H1 (cell line): ENCODE data around the gene PEX14. TPM values are rescaled to one million over a fixed set of nuclear protein-coding genes. Genes with fewer than 3 reads are reported as not detected.

Experiments
- CTCF ChIA-PET: fragments of 300-600 bp; sonication (Branson Sonifier 250); formaldehyde crosslinking; loops from one replicate; lab custom pipeline; 2021; ENCODE audit not compliant: partially characterized antibody; lab: Charles Lee
- POLR2A ChIA-PET: fragments of 300-600 bp; sonication (Branson Sonifier 250); formaldehyde crosslinking; loops from one replicate; lab custom pipeline; 2021; ENCODE audit warnings: inconsistent platforms; ENCODE audit not compliant: partially characterized antibody; lab: Charles Lee
- DNase-seq, 2 experiments: peaks; one replicate each; pipeline versions ENCODE4 v3.0.0 to v3.0.0-alpha.2; 2010 to 2022; ENCODE audit warnings: low spot score in 2 of 2, low read depth in 1 of 2, mixed read lengths in 1 of 2
- FAIRE-seq: peaks from 2 replicates; lab custom pipeline; 2011; peaks lifted over from hg19 to GRCh38; lab: Jason Lieb, UNC
- H2AFZ ChIP-seq: 2 replicates; pipeline ENCODE4 v1.8.1; 2012; ENCODE audit warnings: low read length, inconsistent platforms
- H2AK5ac ChIP-seq: 2 replicates; pipeline ENCODE4 v1.6.1; 2013; ENCODE audit warnings: low read depth, low read length
- H2BK120ac ChIP-seq: replicated peaks from 2 replicates; pipeline ENCODE3; 2013; ENCODE audit warnings: low read depth, low read length, inconsistent platforms
- H2BK12ac ChIP-seq: 2 replicates; pipeline ENCODE4 v1.6.1; 2013; ENCODE audit warnings: low read depth, low read length
- H2BK15ac ChIP-seq: 2 replicates; pipeline ENCODE4 v1.6.1; 2013; ENCODE audit warnings: low read length
- H2BK20ac ChIP-seq: 2 replicates; pipeline ENCODE4 v1.6.1; 2013; ENCODE audit warnings: low read length
- H2BK5ac ChIP-seq: 2 replicates; pipeline ENCODE4 v1.6.1; 2013; ENCODE audit warnings: low read depth, low read length
- H3K14ac ChIP-seq: 2 replicates; pipeline ENCODE4 v1.6.1; 2013; ENCODE audit warnings: inconsistent platforms; ENCODE audit not compliant: insufficient read length
- H3K18ac ChIP-seq: 2 replicates; pipeline ENCODE4 v1.6.1; 2013; ENCODE audit warnings: low read length; ENCODE audit errors: extremely low read depth
- H3K23ac ChIP-seq: 2 replicates; pipeline ENCODE4 v1.6.1; 2013; ENCODE audit warnings: inconsistent platforms; ENCODE audit not compliant: insufficient read length
- H3K23me2 ChIP-seq: 2 replicates; pipeline ENCODE4 v1.6.1; 2013; ENCODE audit warnings: low read depth, low read length
- H3K27ac ChIP-seq: 2 replicates; pipeline ENCODE4 v1.6.1; 2011; ENCODE audit warnings: low read depth, low read length, inconsistent platforms
- H3K27me3 ChIP-seq, 4 experiments: replicated peaks in 1 of 4; 1 replicate in 1 of 4; 2 replicates in 3 of 4; pipeline versions ENCODE4 v1.6.1 to v1.8.1; 2011 to 2013; ENCODE audit warnings: low read length in 3 of 4, mild to moderate bottlenecking in 3 of 4, inconsistent platforms in 2 of 4, mixed read lengths in 2 of 4, moderate library complexity in 1 of 4; ENCODE audit not compliant: control insufficient read depth in 3 of 4, insufficient read depth in 3 of 4; ENCODE audit errors: extremely low read depth in 1 of 4
- H3K36me3 ChIP-seq, 4 experiments: 2 replicates each; pipeline versions ENCODE4 v1.6.1 to v1.8.1; 2011 to 2013; ENCODE audit warnings: mild to moderate bottlenecking in 4 of 4, low read length in 3 of 4, moderate library complexity in 2 of 4, control low read depth in 1 of 4, inconsistent platforms in 1 of 4; ENCODE audit not compliant: insufficient read depth in 4 of 4, control insufficient read depth in 2 of 4
- H3K4ac ChIP-seq: replicated peaks from 2 replicates; pipeline ENCODE3; 2013; ENCODE audit warnings: low read length, low read depth, mixed read lengths, inconsistent platforms; ENCODE audit not compliant: insufficient read length
- H3K4me1 ChIP-seq, 4 experiments: replicated peaks in 1 of 4; 1 replicate in 1 of 4; 2 replicates in 3 of 4; pipeline versions ENCODE4 v1.6.1 to v1.8.1; 2011 to 2013; ENCODE audit warnings: low read length in 3 of 4, inconsistent platforms in 2 of 4, mixed read lengths in 1 of 4; ENCODE audit not compliant: insufficient read depth in 4 of 4, control insufficient read depth in 3 of 4
- H3K4me2 ChIP-seq, 2 experiments: 2 replicates each; pipeline versions ENCODE4 v1.6.1 to v1.8.1; 2011 to 2013; ENCODE audit warnings: low read depth in 2 of 2, low read length in 2 of 2, control low read depth in 1 of 2, inconsistent platforms in 1 of 2, mild to moderate bottlenecking in 1 of 2; ENCODE audit not compliant: insufficient read depth in 1 of 2
- H3K4me3 ChIP-seq, 4 experiments: fragments of 200-600, 300-600 bp in 1 of 4; sonication (generic), shearing (Covaris generic), sonication (Bioruptor Twin) in 1 of 4; 2 replicates each; pipeline versions ENCODE4 v1.5.1 to v1.8.1; 2011 to 2016; ENCODE audit warnings: low read length in 4 of 4, low read depth in 3 of 4, control low read depth in 2 of 4, inconsistent platforms in 2 of 4, mild to moderate bottlenecking in 2 of 4, mixed read lengths in 1 of 4, moderate library complexity in 1 of 4; ENCODE audit not compliant: insufficient read depth in 2 of 4; ENCODE audit errors: extremely low read depth in 1 of 4
- H3K56ac ChIP-seq: replicated peaks from 2 replicates; pipeline ENCODE3; 2013; ENCODE audit warnings: low read depth, mild to moderate bottlenecking, mixed read lengths, low read length, inconsistent platforms; ENCODE audit not compliant: insufficient read length
- H3K79me1 ChIP-seq: 2 replicates; pipeline ENCODE4 v1.6.1; 2013; ENCODE audit warnings: low read depth, low read length, control low read depth
- H3K79me2 ChIP-seq, 2 experiments: 2 replicates each; pipeline versions ENCODE4 v1.6.1 to v1.8.1; 2012 to 2013; ENCODE audit warnings: low read length in 2 of 2, mild to moderate bottlenecking in 2 of 2, inconsistent platforms in 1 of 2; ENCODE audit not compliant: insufficient read depth in 2 of 2, control insufficient read depth in 1 of 2
- H3K9ac ChIP-seq, 4 experiments: replicated peaks in 1 of 4; 1 replicate in 1 of 4; 2 replicates in 3 of 4; pipeline versions ENCODE4 v1.6.1 to v1.8.1; 2011 to 2013; ENCODE audit warnings: low read depth in 3 of 4, low read length in 3 of 4, control low read depth in 2 of 4, mild to moderate bottlenecking in 2 of 4, moderate library complexity in 2 of 4, inconsistent platforms in 1 of 4; ENCODE audit errors: extremely low read depth in 1 of 4
- H3K9me3 ChIP-seq, 2 experiments: 2 replicates each; pipeline versions ENCODE4 v1.6.1 to v1.8.1; 2012 to 2013; ENCODE audit warnings: mild to moderate bottlenecking in 2 of 2, moderate library complexity in 2 of 2, control low read depth in 1 of 2, inconsistent platforms in 1 of 2, low read depth in 1 of 2, low read length in 1 of 2, mixed read lengths in 1 of 2; ENCODE audit not compliant: insufficient read depth in 2 of 2
- H4K20me1 ChIP-seq, 2 experiments: replicated peaks in 1 of 2; 2 replicates each; pipeline versions ENCODE3 to v1.8.1; 2011 to 2013; ENCODE audit warnings: inconsistent platforms in 2 of 2, low read length in 2 of 2, mild to moderate bottlenecking in 1 of 2; ENCODE audit not compliant: insufficient read depth in 2 of 2, control insufficient read depth in 1 of 2
- H4K5ac ChIP-seq: 2 replicates; pipeline ENCODE4 v1.6.1; 2013; ENCODE audit warnings: low read length, low read depth, mixed read lengths, inconsistent platforms; ENCODE audit not compliant: insufficient read length
- H4K8ac ChIP-seq: 2 replicates; pipeline ENCODE4 v1.8.0; 2013; ENCODE audit warnings: mild to moderate bottlenecking, moderate library complexity, low read length, inconsistent platforms; ENCODE audit not compliant: insufficient read depth; ENCODE audit errors: extremely low read depth
- H4K91ac ChIP-seq: replicated peaks from 2 replicates; pipeline ENCODE3; 2013; ENCODE audit warnings: low read length, mixed read lengths, inconsistent platforms; ENCODE audit not compliant: insufficient read length
- BCL11A ChIP-seq, 2 experiments: IDR thresholded peaks; one replicate each; pipeline ENCODE4 v1.6.1; 2011; ENCODE audit warnings: low read depth in 2 of 2, low read length in 2 of 2, mild to moderate bottlenecking in 2 of 2
- CEBPB ChIP-seq: IDR thresholded peaks from 2 replicates; pipeline ENCODE4 v1.6.1; 2012; ENCODE audit warnings: low read depth, low read length
- PHF8 ChIP-seq: fragments of 200-600 bp; sonication (generic); conservative IDR thresholded peaks from 2 replicates; pipeline ENCODE4 v1.7.1; 2012; ENCODE audit warnings: low read depth, mild to moderate bottlenecking, inconsistent platforms, low read length, moderate library complexity
- WGBS, 2 experiments: shearing (Covaris generic) in 1 of 2; methylation state at CpG; one replicate each; pipeline versions ENCODE4 v1.1.6 to v1.1.7; 2013 to 2015; ENCODE audit warnings: low lambda C conversion rate in 2 of 2, mixed read lengths in 2 of 2, inconsistent platforms in 1 of 2, low coverage in 1 of 2, missing lambda C conversion rate in 1 of 2; ENCODE audit not compliant: insufficient replicate concordance in 2 of 2, insufficient coverage in 1 of 2, insufficient read length in 1 of 2; ENCODE audit errors: extremely low coverage in 1 of 2, missing lambda C conversion rate in 1 of 2; 5-methylcytosine and 5-hydroxymethylcytosine counted together
- polyA plus RNA-seq, 7 experiments: library from polyadenylated mRNA; depleted of rRNA in 3 of 7; stranded (reverse) in 5 of 7; unstranded in 2 of 7; fragments of >200 nt in 5 of 7; fragments of 200-250 nt in 2 of 7; gene quantifications; 1 replicate in 5 of 7; 2 replicates in 1 of 7; 4 replicates in 1 of 7; pipeline versions ENCODE4 v1.2.1 to v1.2.3, GENCODE V29; 2011 to 2013; ENCODE audit warnings: missing spikeins in 2 of 7, mixed read lengths in 2 of 7
- total RNA-seq: library from RNA; stranded (reverse); fragmentation: NEBNext Ultra II Directional; extraction: Animal tissue kit (Norgen Biotek cat#: 25700); gene quantifications from 2 replicates; pipeline ENCODE4 v1.2.1, GENCODE V29; 2021

Gene PEX14
- total and polyA plus RNA-seq, 2 of the 8 experiments (the other 6 are each of a cell fraction or from before 2014, with no cell fraction given): 13.0 to 19.8 TPM

- H3K9ac ChIP-seq: no peak overlapping the region
- H2BK12ac ChIP-seq: no peak overlapping the region
- POLR2A ChIA-PET: interaction anchor here (0.6 kb wide), 1 partner anchor 900 kb away, joined by 3 read pairs; no protein-coding TSS in a partner anchor
- no peak overlapping the region for H3K4me3 ChIP-seq
- WGBS, 2 experiments: 93% methylated on average over 13 of the region's 13 CpGs; no CpG with 5 or more reads in 1 of the 2 experiments
- no peak overlapping the region for H2BK20ac ChIP-seq
- H3K9me3 ChIP-seq: no peaks in the 10 kb centered on the region
- H3K56ac ChIP-seq: no peak overlapping the region
- no peak overlapping the region for H3K27ac ChIP-seq
- H3K79me2 ChIP-seq: no peaks in the 10 kb centered on the region
- H4K8ac ChIP-seq: no peak overlapping the region
- H2AK5ac ChIP-seq: no peak overlapping the region
- H4K20me1 ChIP-seq: peaks cover 0 to 1% of the 10 kb centered on the region in 2 experiments
- FAIRE-seq: no peak
- H4K5ac ChIP-seq: no peak overlapping the region
- H2BK5ac ChIP-seq: 0 out of 2 replicates have a peak overlapping the region, but pooled peaks have one; percentile 49
- H3K4me2 ChIP-seq: no peak overlapping the region
- H2BK120ac ChIP-seq: no peak overlapping the region
- no peaks in the 10 kb centered on the region for H3K27me3 ChIP-seq
- H3K18ac ChIP-seq: no peak overlapping the region
- H3K4me1 ChIP-seq: peaks cover 1 to 11% (median 6%) of the 10 kb centered on the region in 4 experiments
- no peaks in the 10 kb centered on the region; a peak in 1 of 8 replicates for H3K36me3 ChIP-seq
- no peak overlapping the region for H3K23ac ChIP-seq
- no peak overlapping the region for H2BK15ac ChIP-seq
- no peak overlapping the region for H3K4ac ChIP-seq
- H3K79me1 ChIP-seq: no peaks in the 10 kb centered on the region
- no peak overlapping the region for H2AFZ ChIP-seq
- H4K91ac ChIP-seq: no peak overlapping the region
- no peak for TF ChIP-seq PHF8
- TF ChIP-seq BCL11A (IDR thresholded peaks at IDR 0.05; ENCODE audit: low read depth in 2 of 2, low read length in 2 of 2): no peak
- no peak for TF ChIP-seq CEBPB
- TF ChIP-seq, all 59 proteins: peak for 0
- no peak overlapping the region for H3K14ac ChIP-seq
- CTCF ChIA-PET: interaction anchor here (0.7 to 1.5 kb wide), 7 partner anchors 14 to 262 kb away, joined by 3 to 5 read pairs (median 3); no protein-coding TSS in a partner anchor
- H3K23me2 ChIP-seq: no peaks in the 10 kb centered on the region
- DNase-seq: no peak
Observed at GRCh38 chr1:10597492-10598388, 123.0 kb downstream of the PEX14 start.
